SU-DHL-6 (cell line): Measurements from ENCODE around the gene RITA1.

Source experiments
- H2AFZ ChIP-seq: fragments of 200-600 bp; sonication (generic); 2 replicates; pipeline ENCODE4 v1.6.1; 2014; ENCODE audit warnings: low read depth, mild to moderate bottlenecking, moderate library complexity, mixed read lengths, antibody characterized with exemption, low read length; ENCODE audit not compliant: severe bottlenecking
- H3F3A ChIP-seq: fragments of 200-600 bp; shearing (Covaris generic); 2 replicates; pipeline ENCODE4 v1.6.0; 2016; ENCODE audit warnings: antibody characterized with exemption, mild to moderate bottlenecking; ENCODE audit not compliant: insufficient read depth
- H3K27ac ChIP-seq: fragments of 200-600 bp; sonication (generic); 2 replicates; pipeline ENCODE4 v1.5.1; 2016; ENCODE audit warnings: low read depth, mild to moderate bottlenecking, low read length, moderate library complexity, mixed read lengths
- H3K27me3 ChIP-seq: fragments of 200-600 bp; sonication (generic), shearing (Covaris generic); 2 replicates; pipeline ENCODE4 v1.6.0; 2014; ENCODE audit warnings: mild to moderate bottlenecking, low read length
- H3K36me3 ChIP-seq: fragments of 200-600 bp; sonication (generic); 2 replicates; pipeline ENCODE4 v1.6.1; 2014; ENCODE audit warnings: mild to moderate bottlenecking, low read length, mixed read lengths
- H3K4me2 ChIP-seq: fragments of 300-600, 200-600 bp; shearing (Covaris generic), sonication (generic); 2 replicates; pipeline ENCODE4 v1.6.0; 2014; ENCODE audit warnings: low read length, low read depth, mild to moderate bottlenecking; ENCODE audit not compliant: poor library complexity, severe bottlenecking
- H3K4me3 ChIP-seq: fragments of 200-600 bp; sonication (generic); 2 replicates; pipeline ENCODE4 v1.5.1; 2014; ENCODE audit warnings: antibody characterized with exemption, low read length, mild to moderate bottlenecking, mixed read lengths; ENCODE audit not compliant: insufficient read depth, poor library complexity, severe bottlenecking
- H3K79me2 ChIP-seq: fragments of 200-600 bp; sonication (generic); 2 replicates; pipeline ENCODE4 v1.6.1; 2014; ENCODE audit warnings: mild to moderate bottlenecking, low read length, moderate library complexity; ENCODE audit not compliant: insufficient read depth
- H3K9ac ChIP-seq: fragments of 200-600 bp; sonication (generic); 2 replicates; pipeline ENCODE4 v1.7.0; 2014; ENCODE audit warnings: mild to moderate bottlenecking, low read length
- H3K9me2 ChIP-seq: fragments of 200-600 bp; sonication (generic); replicated peaks from 2 replicates; pipeline ENCODE4 v1.6.1; 2014; ENCODE audit warnings: low read length; ENCODE audit not compliant: insufficient read depth
- H3K9me3 ChIP-seq: fragments of 200-600 bp; sonication (generic); 2 replicates; pipeline ENCODE4 v1.6.1; 2014; ENCODE audit warnings: low read length, mixed read lengths; ENCODE audit not compliant: insufficient read depth
- H4K20me1 ChIP-seq: fragments of 200-600 bp; sonication (generic); 2 replicates; pipeline ENCODE4 v1.6.1; 2014; ENCODE audit warnings: low read depth, mild to moderate bottlenecking, antibody characterized with exemption, low read length, moderate library complexity, mixed read lengths
- EZH2phosphoT487 ChIP-seq: fragments of 200-600 bp; sonication (generic), shearing (Covaris generic); conservative IDR thresholded peaks from 2 replicates; pipeline ENCODE4 v1.6.1; 2018; ENCODE audit warnings: mild to moderate bottlenecking, antibody characterized with exemption, low read length, moderate library complexity, mixed read lengths
- TF ChIP-seq, protein P1 (sequence below): fragments of 200-600 bp; sonication (generic); IDR thresholded peaks from one replicate; pipeline ENCODE4 v1.5.1; 2017; ENCODE audit warnings: antibody characterized with exemption, mild to moderate bottlenecking, low read length, moderate library complexity; ENCODE audit not compliant: insufficient read depth, poor library complexity, severe bottlenecking

Gene RITA1

GRCh38 chr12:113163030-113163360 is 22.5 kb upstream of the RITA1 start:
- H3K4me3 ChIP-seq = no peak overlapping the region
- H3K36me3 ChIP-seq = no peaks in the 10 kb centered on the region; the same call in 1 of the 2 replicates
- H3K9me2 ChIP-seq = no peaks in the 10 kb centered on the region
- H3K9me3 ChIP-seq = no peaks in the 10 kb centered on the region
- H3K4me2 ChIP-seq = no peak overlapping the region
- no peak overlapping the region for H3K9ac ChIP-seq
- H3K27ac ChIP-seq = no peak overlapping the region
- no peak for TF ChIP-seq EZH2phosphoT487
- TF ChIP-seq, protein P1, sequence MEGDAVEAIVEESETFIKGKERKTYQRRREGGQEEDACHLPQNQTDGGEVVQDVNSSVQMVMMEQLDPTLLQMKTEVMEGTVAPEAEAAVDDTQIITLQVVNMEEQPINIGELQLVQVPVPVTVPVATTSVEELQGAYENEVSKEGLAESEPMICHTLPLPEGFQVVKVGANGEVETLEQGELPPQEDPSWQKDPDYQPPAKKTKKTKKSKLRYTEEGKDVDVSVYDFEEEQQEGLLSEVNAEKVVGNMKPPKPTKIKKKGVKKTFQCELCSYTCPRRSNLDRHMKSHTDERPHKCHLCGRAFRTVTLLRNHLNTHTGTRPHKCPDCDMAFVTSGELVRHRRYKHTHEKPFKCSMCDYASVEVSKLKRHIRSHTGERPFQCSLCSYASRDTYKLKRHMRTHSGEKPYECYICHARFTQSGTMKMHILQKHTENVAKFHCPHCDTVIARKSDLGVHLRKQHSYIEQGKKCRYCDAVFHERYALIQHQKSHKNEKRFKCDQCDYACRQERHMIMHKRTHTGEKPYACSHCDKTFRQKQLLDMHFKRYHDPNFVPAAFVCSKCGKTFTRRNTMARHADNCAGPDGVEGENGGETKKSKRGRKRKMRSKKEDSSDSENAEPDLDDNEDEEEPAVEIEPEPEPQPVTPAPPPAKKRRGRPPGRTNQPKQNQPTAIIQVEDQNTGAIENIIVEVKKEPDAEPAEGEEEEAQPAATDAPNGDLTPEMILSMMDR = no peak
- no peak overlapping the region for H2AFZ ChIP-seq
- no peaks in the 10 kb centered on the region for H3K27me3 ChIP-seq
- no peaks in the 10 kb centered on the region for H3F3A ChIP-seq
- H4K20me1 ChIP-seq = no peaks in the 10 kb centered on the region
- no peaks in the 10 kb centered on the region for H3K79me2 ChIP-seq

DNA sequence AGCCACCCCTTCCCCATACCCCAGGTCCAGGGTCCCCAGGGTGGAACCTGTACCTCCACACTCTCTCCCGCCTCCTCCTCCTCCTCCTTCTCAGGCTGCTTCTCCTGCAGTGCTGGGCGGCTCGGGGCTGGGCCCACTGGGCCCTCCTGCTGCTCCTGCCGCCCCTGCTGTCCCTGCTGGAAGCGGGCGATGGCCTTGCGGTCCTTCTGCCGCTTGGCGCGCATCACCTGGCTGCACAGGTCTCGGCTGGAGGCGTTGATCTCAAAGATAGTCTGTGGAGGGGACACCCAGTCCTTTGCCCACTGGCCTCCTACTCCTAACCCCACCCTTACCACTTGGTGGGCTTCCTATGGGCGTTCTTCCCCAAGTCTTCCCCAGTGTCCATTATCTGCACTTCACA is 21.5 kb upstream of the RITA1 start:
- no peak for TF ChIP-seq EZH2phosphoT487
- TF ChIP-seq, protein P1 = no peak
- Histone ChIP-seq H3K4me2 (no peak overlapping the region), H3K27me3 (no peaks in the 10 kb centered on the region), H3K79me2 (no peaks in the 10 kb centered on the region), H3K9me3 (no peaks in the 10 kb centered on the region), H3K4me3 (no peak overlapping the region), H4K20me1 (no peaks in the 10 kb centered on the region), H3K9me2 (no peaks in the 10 kb centered on the region), H3K36me3 (no peaks in the 10 kb centered on the region; the same call in 1 of the 2 replicates), H2AFZ (no peak overlapping the region), H3F3A (no peaks in the 10 kb centered on the region), H3K9ac (no peak overlapping the region), H3K27ac (no peak overlapping the region)

- no peaks in the 10 kb centered on the region; the same call in 1 of the 2 replicates for H3K36me3 ChIP-seq
- H4K20me1 ChIP-seq = no peaks in the 10 kb centered on the region
- H3K27me3 ChIP-seq = no peaks in the 10 kb centered on the region
- H3F3A ChIP-seq = no peaks in the 10 kb centered on the region; the same call in 1 of the 2 replicates
- TF ChIP-seq, protein P1 = no peak
- TF ChIP-seq EZH2phosphoT487 = no peak
- no peak overlapping the region for H3K27ac ChIP-seq
- H2AFZ ChIP-seq = no peak overlapping the region
- H3K9me2 ChIP-seq = no peaks in the 10 kb centered on the region
- H3K79me2 ChIP-seq = no peaks in the 10 kb centered on the region
- H3K9me3 ChIP-seq = no peaks in the 10 kb centered on the region
- no peak overlapping the region for H3K4me3 ChIP-seq
- H3K9ac ChIP-seq = no peak overlapping the region
- no peak overlapping the region for H3K4me2 ChIP-seq
These were observed 19.7 kb upstream of the RITA1 start for GRCh38 chr12:113165521-113166450.
